ENCODE data around the gene TCP10L.
"Not testable (repeated sequence)": the region's sequence is repeated elsewhere in the genome, so short reads cannot be mapped to it uniquely, and the experiment has no call there.

The TCP10L gene

GRCh38 chr21:32538147-32538792, 47.1 kb downstream of the TCP10L start:
- in situ Hi-C loops (cut with MboI; ENCODE audit: low pct_unique_long_range_greater_than_20kb, low sequenced_read_pairs, unreplicated experiment), result no loop called here
- TF ChIP-seq CTCF (IDR thresholded peaks at IDR 0.05; ENCODE audit: extremely low read depth, insufficient read depth, missing control alignments), result no peak
- no peak for DNase-seq (ENCODE audit: low spot score)

- in situ Hi-C loops (cut with MboI; ENCODE audit: low pct_unique_long_range_greater_than_20kb, low sequenced_read_pairs, unreplicated experiment), result no loop called here
- no peak for DNase-seq (ENCODE audit: low spot score)
- no peak for TF ChIP-seq CTCF (IDR thresholded peaks at IDR 0.05; ENCODE audit: extremely low read depth, insufficient read depth, missing control alignments)
Measured at GRCh38 chr21:32537569-32537881, 47.8 kb downstream of the TCP10L start.

- in situ Hi-C loops (cut with MboI; ENCODE audit: low pct_unique_long_range_greater_than_20kb, low sequenced_read_pairs, unreplicated experiment), result no loop called here
- no peak for TF ChIP-seq CTCF (IDR thresholded peaks at IDR 0.05; ENCODE audit: extremely low read depth, insufficient read depth, missing control alignments)
- DNase-seq (ENCODE audit: low spot score), result no peak
Measured at GRCh38 chr21:32535612-32536011, 49.7 kb downstream of the TCP10L start.

GRCh38 chr21:32534113-32534512, 51.2 kb downstream of the TCP10L start:
- DNase-seq (ENCODE audit: low spot score), result no peak
- in situ Hi-C loops (cut with MboI; ENCODE audit: low pct_unique_long_range_greater_than_20kb, low sequenced_read_pairs, unreplicated experiment), result no loop called here

GRCh38 chr21:32533611-32534010, 51.7 kb downstream of the TCP10L start:
- in situ Hi-C loops (cut with MboI; ENCODE audit: low pct_unique_long_range_greater_than_20kb, low sequenced_read_pairs, unreplicated experiment), result no loop called here
- no peak for TF ChIP-seq CTCF (IDR thresholded peaks at IDR 0.05; ENCODE audit: extremely low read depth, insufficient read depth, missing control alignments)
- no peak for DNase-seq (ENCODE audit: low spot score)

More at GRCh38 chr21:32534113-32534512, 51.2 kb downstream of the TCP10L start:
- TF ChIP-seq CTCF (IDR thresholded peaks at IDR 0.05; ENCODE audit: extremely low read depth, insufficient read depth, missing control alignments), result no peak

GRCh38 chr21:32533053-32533452, 52.3 kb downstream of the TCP10L start:
- no peak for DNase-seq (ENCODE audit: low spot score)
- in situ Hi-C loops (cut with MboI; ENCODE audit: low pct_unique_long_range_greater_than_20kb, low sequenced_read_pairs, unreplicated experiment), result no loop called here
- TF ChIP-seq CTCF (IDR thresholded peaks at IDR 0.05; ENCODE audit: extremely low read depth, insufficient read depth, missing control alignments), result no peak

GRCh38 chr21:32532636-32533035, 52.7 kb downstream of the TCP10L start:
- in situ Hi-C loops (cut with MboI; ENCODE audit: low pct_unique_long_range_greater_than_20kb, low sequenced_read_pairs, unreplicated experiment), result no loop called here
- no peak for TF ChIP-seq CTCF (IDR thresholded peaks at IDR 0.05; ENCODE audit: extremely low read depth, insufficient read depth, missing control alignments)
- no peak for DNase-seq (ENCODE audit: low spot score)

GRCh38 chr21:32531561-32531960, 53.8 kb downstream of the TCP10L start:
- in situ Hi-C loops (cut with MboI; ENCODE audit: low pct_unique_long_range_greater_than_20kb, low sequenced_read_pairs, unreplicated experiment); DNase-seq (ENCODE audit: low spot score): not testable (repeated sequence)

GRCh38 chr21:32530809-32531208, 54.5 kb downstream of the TCP10L start:
- DNase-seq (ENCODE audit: low spot score); in situ Hi-C loops (cut with MboI; ENCODE audit: low pct_unique_long_range_greater_than_20kb, low sequenced_read_pairs, unreplicated experiment): not testable (repeated sequence)

Measured in GM13977 (cell line).